ENCODE results near the gene APBB1.

DNA sequence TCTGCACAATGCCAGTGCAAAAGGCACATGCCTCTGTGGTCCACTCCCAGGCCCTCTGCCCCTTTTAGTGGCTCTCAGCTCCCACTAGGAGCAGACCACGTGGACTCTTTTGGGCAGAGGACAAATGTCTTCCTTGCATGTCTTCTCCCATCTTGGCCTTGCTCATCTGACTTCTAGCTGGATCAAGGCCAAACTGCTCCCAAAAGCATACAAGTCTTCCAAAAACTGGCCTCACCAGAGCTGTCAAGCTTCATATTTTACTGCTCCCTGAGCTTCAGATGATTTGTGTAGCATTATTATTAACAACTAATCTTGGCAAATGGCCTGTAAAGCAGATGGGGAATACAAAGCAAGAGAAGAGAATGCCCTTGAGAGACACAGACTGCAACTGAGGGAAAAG, 21.7 kb downstream of the APBB1 start:
- TF ChIP-seq, protein P1, sequence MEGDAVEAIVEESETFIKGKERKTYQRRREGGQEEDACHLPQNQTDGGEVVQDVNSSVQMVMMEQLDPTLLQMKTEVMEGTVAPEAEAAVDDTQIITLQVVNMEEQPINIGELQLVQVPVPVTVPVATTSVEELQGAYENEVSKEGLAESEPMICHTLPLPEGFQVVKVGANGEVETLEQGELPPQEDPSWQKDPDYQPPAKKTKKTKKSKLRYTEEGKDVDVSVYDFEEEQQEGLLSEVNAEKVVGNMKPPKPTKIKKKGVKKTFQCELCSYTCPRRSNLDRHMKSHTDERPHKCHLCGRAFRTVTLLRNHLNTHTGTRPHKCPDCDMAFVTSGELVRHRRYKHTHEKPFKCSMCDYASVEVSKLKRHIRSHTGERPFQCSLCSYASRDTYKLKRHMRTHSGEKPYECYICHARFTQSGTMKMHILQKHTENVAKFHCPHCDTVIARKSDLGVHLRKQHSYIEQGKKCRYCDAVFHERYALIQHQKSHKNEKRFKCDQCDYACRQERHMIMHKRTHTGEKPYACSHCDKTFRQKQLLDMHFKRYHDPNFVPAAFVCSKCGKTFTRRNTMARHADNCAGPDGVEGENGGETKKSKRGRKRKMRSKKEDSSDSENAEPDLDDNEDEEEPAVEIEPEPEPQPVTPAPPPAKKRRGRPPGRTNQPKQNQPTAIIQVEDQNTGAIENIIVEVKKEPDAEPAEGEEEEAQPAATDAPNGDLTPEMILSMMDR (IDR thresholded peaks at IDR 0.05) = no peak
- no peak for TF ChIP-seq POLR2AphosphoS5 (IDR thresholded peaks at IDR 0.05)

Data from suprapubic skin (tissue), 3 donors.